Measurements from ENCODE around the gene HTR1B. TPM values are rescaled to one million over a fixed set of nuclear protein-coding genes. Genes with fewer than 3 reads are reported as not detected.
A peak's percentile ranks its signal among the peaks of the same experiment; 100 is the strongest.

Gene HTR1B
- total RNA-seq, 6 experiments from 2014 or later: not detected

DNA sequence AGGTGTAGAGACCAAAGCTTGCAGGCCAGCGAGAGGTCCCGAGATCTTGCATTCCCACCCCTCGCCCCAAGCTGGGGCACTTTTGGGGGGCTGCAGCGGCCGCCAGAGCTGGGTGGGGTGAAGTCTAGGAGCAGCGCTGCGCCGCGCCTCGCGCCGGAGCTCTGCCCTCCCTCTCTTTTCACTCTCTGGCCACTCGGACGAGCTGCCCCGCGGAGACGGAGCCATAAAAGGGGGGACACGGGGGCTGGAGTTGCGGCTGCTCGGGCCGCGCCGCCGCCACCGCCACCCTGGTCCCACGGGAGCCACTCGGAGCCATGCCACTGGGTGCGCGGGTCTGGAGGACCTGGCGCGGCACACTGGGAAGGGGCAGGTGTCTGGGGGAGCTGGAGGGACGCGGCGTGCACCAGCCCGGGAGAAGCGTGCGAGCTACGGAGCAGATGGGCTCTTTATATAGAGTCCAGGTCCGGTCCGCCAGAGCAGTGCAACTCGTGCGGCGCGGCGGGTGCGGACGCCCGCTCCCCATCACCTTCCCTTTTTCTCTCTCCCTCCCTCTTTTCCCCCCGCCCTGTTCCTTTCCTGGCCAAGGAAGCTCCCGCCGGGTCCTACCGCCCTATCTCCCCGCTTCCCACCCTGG, 687 bp upstream of the HTR1B start:
- DNase-seq (no peak), ATAC-seq (no peak)
- TF ChIP-seq CTCF (IDR thresholded peaks at IDR 0.05) (no peak), POLR2A (IDR thresholded peaks at IDR 0.05) (no peak)
- Histone ChIP-seq H3K27ac (no peak overlapping the region), H3K4me3 (no peak overlapping the region), H3K9me3 (no peaks in the 10 kb centered on the region), H3K27me3 (peaks cover 0 to 13% of the 10 kb centered on the region in 2 donors), H3K36me3 (no peaks in the 10 kb centered on the region), H3K4me1 (peaks cover 0 to 17% (median 0%) of the 10 kb centered on the region in 4 donors)
- 0% methylated on average over 24 of the region's 53 CpGs for WGBS (ENCODE audit: insufficient coverage, low coverage, low lambda C conversion rate, missing lambda C conversion rate)
- intact Hi-C loops (cut with DNase I): no loop called here

- Histone ChIP-seq H3K4me3 (no peak overlapping the region), H3K27me3 (peaks cover 0 to 13% of the 10 kb centered on the region in 2 donors), H3K9me3 (no peaks in the 10 kb centered on the region), H3K4me1 (peaks cover 0 to 17% (median 0%) of the 10 kb centered on the region in 4 donors), H3K27ac (no peak overlapping the region), H3K36me3 (no peaks in the 10 kb centered on the region)
- no peak for DNase-seq
- intact Hi-C loops (cut with DNase I): no loop called here
- no peak for ATAC-seq
- TF ChIP-seq CTCF (IDR thresholded peaks at IDR 0.05): peak in 2 of 4 donors; percentile 6 to 11
- no peak for TF ChIP-seq POLR2A (IDR thresholded peaks at IDR 0.05)
- WGBS (ENCODE audit: insufficient coverage, low coverage, low lambda C conversion rate, missing lambda C conversion rate): 9% methylated on average over 26 of the region's 55 CpGs
These were observed 658 bp downstream of the HTR1B start for GRCh38 chr6:77462359-77463307.

DNA sequence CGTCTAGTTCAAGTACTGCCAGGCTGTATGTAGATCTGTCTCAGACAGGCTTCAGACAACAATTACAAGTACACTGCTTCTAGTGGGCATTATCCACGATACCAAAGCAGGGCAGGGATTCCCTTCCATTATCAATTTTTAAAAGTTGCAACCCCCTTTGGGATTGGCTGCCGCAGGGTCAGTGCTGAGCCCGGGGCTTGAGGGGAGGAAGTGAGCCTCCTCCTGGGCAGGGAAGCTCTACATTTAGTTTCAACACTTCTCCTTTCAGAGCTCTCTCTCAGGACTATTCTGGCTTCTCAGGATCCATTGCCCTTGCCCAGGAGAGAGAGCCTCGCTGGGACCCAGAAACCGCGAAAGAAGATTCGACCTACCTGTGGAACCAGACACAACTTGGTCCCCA, 1.5 kb downstream of the HTR1B start:
- no peaks in the 10 kb centered on the region for H3K36me3 ChIP-seq
- H3K27me3 ChIP-seq: peaks cover 0 to 13% of the 10 kb centered on the region in 2 donors
- H3K4me1 ChIP-seq: peaks cover 0 to 17% (median 0%) of the 10 kb centered on the region in 4 donors
- TF ChIP-seq CTCF (IDR thresholded peaks at IDR 0.05) (no peak), POLR2A (IDR thresholded peaks at IDR 0.05) (no peak)
- no peak for DNase-seq
- H3K9me3 ChIP-seq: no peaks in the 10 kb centered on the region
- intact Hi-C loops (cut with DNase I): no loop called here
- H3K4me3 ChIP-seq: no peak overlapping the region
- ATAC-seq: no peak
- H3K27ac ChIP-seq: no peak overlapping the region
- WGBS (ENCODE audit: insufficient coverage, low coverage, low lambda C conversion rate, missing lambda C conversion rate): 65% methylated on average over 7 of the region's 8 CpGs

GRCh38 chr6:77458421-77458820, 4.9 kb downstream of the HTR1B start:
- Histone ChIP-seq H3K36me3 (no peaks in the 10 kb centered on the region), H3K27ac (no peak overlapping the region), H3K4me1 (peaks cover 0 to 7% (median 0%) of the 10 kb centered on the region in 4 donors), H3K27me3 (peaks cover 0 to 5% of the 10 kb centered on the region in 2 donors), H3K9me3 (no peaks in the 10 kb centered on the region), H3K4me3 (no peak overlapping the region)
- intact Hi-C loops (cut with DNase I): no loop called here
- 59% methylated on average over 1 of the region's 1 CpG for WGBS (ENCODE audit: insufficient coverage, low coverage, low lambda C conversion rate, missing lambda C conversion rate)
- TF ChIP-seq CTCF (IDR thresholded peaks at IDR 0.05) (no peak), POLR2A (IDR thresholded peaks at IDR 0.05) (no peak)
- no peak for DNase-seq
- no peak for ATAC-seq

Measured in right lobe of liver (tissue), 6 donors.